KMS-11 (cell line): ENCODE results near the gene GBGT1.

ENCODE experiments used
- H2AFZ ChIP-seq: fragments of 200-600 bp; sonication (generic); 2 replicates; pipeline ENCODE4 v1.6.1; 2016; ENCODE audit warnings: antibody characterized with exemption, mixed run types, low read depth
- H3K27ac ChIP-seq: fragments of 200-600 bp; sonication (generic); 2 replicates; pipeline ENCODE4 v1.6.1; 2016; ENCODE audit warnings: mild to moderate bottlenecking, mixed run types
- H3K27me3 ChIP-seq: fragments of 200-600 bp; sonication (generic); 2 replicates; pipeline ENCODE4 v1.6.1; 2017; ENCODE audit warnings: mild to moderate bottlenecking, low read depth, mixed run types, moderate library complexity; ENCODE audit not compliant: insufficient read depth
- H3K36me3 ChIP-seq: fragments of 200-600 bp; sonication (generic); 2 replicates; pipeline ENCODE4 v1.6.1; 2017; ENCODE audit warnings: mild to moderate bottlenecking, mixed run types; ENCODE audit not compliant: insufficient read depth
- H3K4me1 ChIP-seq: fragments of 200-600 bp; sonication (generic); 2 replicates; pipeline ENCODE4 v1.6.1; 2016; ENCODE audit warnings: mild to moderate bottlenecking, low read depth, mixed run types; ENCODE audit not compliant: poor library complexity, severe bottlenecking
- H3K4me2 ChIP-seq: fragments of 200-600 bp; sonication (generic); 2 replicates; pipeline ENCODE4 v1.7.0; 2016; ENCODE audit warnings: mild to moderate bottlenecking, mixed run types
- H3K4me3 ChIP-seq: fragments of 200-600 bp; sonication (generic); IDR thresholded peaks from 2 replicates; pipeline ENCODE4 v1.6.1; 2017; ENCODE audit warnings: low read depth, low read length, mixed read lengths; ENCODE audit not compliant: insufficient read depth
- H3K79me2 ChIP-seq: fragments of 200-600 bp; sonication (generic); 2 replicates; pipeline ENCODE4 v1.6.1; 2016; ENCODE audit warnings: low read depth, mixed run types; ENCODE audit not compliant: insufficient read depth
- H3K9ac ChIP-seq: fragments of 200-600 bp; sonication (generic); 2 replicates; pipeline ENCODE4 v1.6.1; 2016; ENCODE audit warnings: mild to moderate bottlenecking, mixed run types
- H4K20me1 ChIP-seq: fragments of 200-600 bp; sonication (generic); 2 replicates; pipeline ENCODE4 v1.6.1; 2016; ENCODE audit warnings: mild to moderate bottlenecking, mixed run types; ENCODE audit not compliant: insufficient read depth
- CTCF ChIP-seq: fragments of 200-600 bp; sonication (generic); conservative IDR thresholded peaks from 2 replicates; pipeline ENCODE4 v1.6.1; 2017; ENCODE audit warnings: low read depth, mild to moderate bottlenecking, antibody characterized with exemption, low read length, moderate library complexity, mixed read lengths

GBGT1 gene

GRCh38 chr9:133142684-133143622 lies 20.8 kb downstream of the GBGT1 start:
- H3K4me2 ChIP-seq: no peak overlapping the region
- H3K9ac ChIP-seq: no peak overlapping the region
- H3K4me3 ChIP-seq: no peak overlapping the region
- no peaks in the 10 kb centered on the region for H4K20me1 ChIP-seq
- peaks cover 30% of the 10 kb centered on the region for H3K79me2 ChIP-seq
- H3K27ac ChIP-seq: no peak overlapping the region
- H3K4me1 ChIP-seq: peaks cover 29% of the 10 kb centered on the region
- no peaks in the 10 kb centered on the region for H3K27me3 ChIP-seq
- no peak overlapping the region for H2AFZ ChIP-seq
- no peaks in the 10 kb centered on the region for H3K36me3 ChIP-seq
- TF ChIP-seq CTCF: no peak

- Histone ChIP-seq H3K9ac (no peak overlapping the region), H3K4me2 (no peak overlapping the region), H2AFZ (no peak overlapping the region), H3K36me3 (no peaks in the 10 kb centered on the region), H4K20me1 (no peaks in the 10 kb centered on the region), H3K27ac (no peak overlapping the region), H3K79me2 (peaks cover 21% of the 10 kb centered on the region), H3K4me1 (peaks cover 21% of the 10 kb centered on the region), H3K27me3 (no peaks in the 10 kb centered on the region), H3K4me3 (no peak overlapping the region)
- TF ChIP-seq CTCF: no peak
These were observed 21.7 kb downstream of the GBGT1 start for GRCh38 chr9:133141833-133142595.

DNA sequence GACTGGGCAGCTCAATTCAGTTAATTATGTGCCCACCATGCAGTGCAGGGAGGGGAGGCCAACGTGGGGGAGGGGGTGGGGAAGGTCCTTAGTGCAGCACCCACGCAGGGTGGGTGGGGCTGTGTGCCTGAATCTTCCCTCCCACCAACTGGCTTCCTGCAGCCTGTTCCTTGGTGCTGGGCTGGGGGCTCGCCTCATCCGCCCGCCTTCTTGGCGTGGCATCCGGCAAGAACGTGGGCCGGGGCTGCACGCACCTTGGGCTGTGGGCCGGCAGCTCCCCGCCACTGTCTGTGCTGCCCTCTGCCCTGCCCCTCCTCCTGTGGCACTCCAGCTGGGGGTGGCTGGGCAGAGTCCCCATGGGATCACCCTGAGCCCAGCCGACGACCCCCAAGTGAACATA lies 23.1 kb downstream of the GBGT1 start:
- Histone ChIP-seq H3K4me3 (no peak overlapping the region), H4K20me1 (no peaks in the 10 kb centered on the region), H3K79me2 (peaks cover 9% of the 10 kb centered on the region; the same call in 1 of the 2 replicates), H3K36me3 (no peaks in the 10 kb centered on the region), H3K27me3 (no peaks in the 10 kb centered on the region), H3K4me2 (no peak overlapping the region), H3K4me1 (peaks cover 16% of the 10 kb centered on the region), H2AFZ (no peak overlapping the region), H3K27ac (no peak overlapping the region), H3K9ac (no peak overlapping the region)
- no peak for TF ChIP-seq CTCF

GRCh38 chr9:133140174-133140505 lies 23.6 kb downstream of the GBGT1 start:
- Histone ChIP-seq H4K20me1 (no peaks in the 10 kb centered on the region), H3K9ac (no peak overlapping the region), H3K4me1 (peaks cover 11% of the 10 kb centered on the region), H3K4me3 (no peak overlapping the region), H3K27me3 (no peaks in the 10 kb centered on the region), H3K27ac (no peak overlapping the region), H3K4me2 (no peak overlapping the region), H3K36me3 (no peaks in the 10 kb centered on the region), H3K79me2 (peaks cover 7% of the 10 kb centered on the region; the same call in 1 of the 2 replicates), H2AFZ (no peak overlapping the region)
- TF ChIP-seq CTCF: no peak
